Peyer's patch (tissue), 4 donors: Measurements from ENCODE around the gene PRODH2. TPM values are rescaled to one million over a fixed set of nuclear protein-coding genes. Genes with fewer than 3 reads are reported as not detected.
"Not testable (repeated sequence)": the region's sequence is repeated elsewhere in the genome, so short reads cannot be mapped to it uniquely, and the experiment has no call there.

Experiments
- DNase-seq, 3 donors: peaks; one replicate each; pipeline ENCODE4 v3.0.0-alpha.2; 2017 to 2019
- H3K27ac ChIP-seq, 4 donors: fragments of 200-600 bp; sonication (generic); one replicate each; pipeline ENCODE4 v1.5.1; 2016 to 2019
- H3K27me3 ChIP-seq, 2 donors: fragments of 200-600 bp; sonication (generic); one replicate each; pipeline ENCODE4 v1.5.1; 2019
- H3K36me3 ChIP-seq, 3 donors: fragments of 200-600 bp; sonication (generic); one replicate each; pipeline ENCODE4 v1.5.1; 2016 to 2019
- H3K4me1 ChIP-seq, 4 donors: fragments of 200-600 bp; sonication (generic); one replicate each; pipeline ENCODE4 v1.5.1; 2016 to 2019
- H3K4me3 ChIP-seq, 4 donors: fragments of 200-600 bp; sonication (generic); 1 replicate in 3 of 4; 2 replicates in 1 of 4; pipeline ENCODE4 v1.5.1; 2016 to 2019; ENCODE audit warnings: mild to moderate bottlenecking in 1 of 4
- H3K9me3 ChIP-seq, 4 donors: fragments of 200-600 bp; sonication (generic); one replicate each; pipeline ENCODE4 v1.5.1; 2016 to 2019; ENCODE audit warnings: mild to moderate bottlenecking in 1 of 4
- CTCF ChIP-seq, 6 experiments: fragments of 450-650 bp in 4 of 6; fragments of 200-600 bp in 2 of 6; sonication (generic) in 1 of 6; IDR thresholded peaks; one replicate each; pipeline ENCODE4 v1.5.1; 2017 to 2019; ENCODE audit warnings: antibody characterized with exemption in 6 of 6, mild to moderate bottlenecking in 3 of 6, moderate library complexity in 1 of 6
- POLR2A ChIP-seq, 2 donors: fragments of 450-650 bp; IDR thresholded peaks; one replicate each; pipeline ENCODE4 v1.5.1; 2017; ENCODE audit warnings: antibody characterized with exemption in 2 of 2, mild to moderate bottlenecking in 2 of 2, moderate library complexity in 2 of 2
- total RNA-seq, 4 donors: library from RNA; depleted of rRNA; stranded (reverse); fragments of >200 nt; gene quantifications; one replicate each; pipeline ENCODE4 v1.1.0, GENCODE V29; 2016

PRODH2 gene
- total RNA-seq, 4 donors from 2014 or later = not detected

GRCh38 chr19:35844482-35845214 lies 32.0 kb upstream of the PRODH2 start:
- Histone ChIP-seq H3K27me3 (peaks cover 0 to 19% of the 10 kb centered on the region in 2 donors), H3K9me3 (no peaks in the 10 kb centered on the region), H3K4me1 (peaks cover 0 to 19% (median 7%) of the 10 kb centered on the region in 4 donors), H3K36me3 (no peaks in the 10 kb centered on the region), H3K4me3 (no peak overlapping the region), H3K27ac (no peak overlapping the region)
- TF ChIP-seq CTCF (IDR thresholded peaks at IDR 0.05) = no peak
- TF ChIP-seq POLR2A (IDR thresholded peaks at IDR 0.05) = no peak
- DNase-seq = no peak

GRCh38 chr19:35843676-35844481 lies 31.2 kb upstream of the PRODH2 start:
- no peak for TF ChIP-seq POLR2A (IDR thresholded peaks at IDR 0.05)
- TF ChIP-seq CTCF (IDR thresholded peaks at IDR 0.05) = no peak
- DNase-seq = no peak
- Histone ChIP-seq H3K36me3 (no peaks in the 10 kb centered on the region), H3K27me3 (peaks cover 0 to 19% of the 10 kb centered on the region in 2 donors), H3K4me3 (no peak overlapping the region), H3K4me1 (peaks cover 0 to 19% (median 7%) of the 10 kb centered on the region in 4 donors), H3K27ac (no peak overlapping the region), H3K9me3 (peaks cover 0 to 5% (median 3%) of the 10 kb centered on the region in 4 donors)

GRCh38 chr19:35842666-35843272 lies 30.1 kb upstream of the PRODH2 start:
- Histone ChIP-seq H3K27me3 (peaks cover 0 to 19% of the 10 kb centered on the region in 2 donors), H3K9me3 (peaks cover 0 to 6% (median 3%) of the 10 kb centered on the region in 4 donors), H3K27ac (no peak overlapping the region), H3K4me1 (peaks cover 0 to 19% (median 7%) of the 10 kb centered on the region in 4 donors), H3K36me3 (no peaks in the 10 kb centered on the region), H3K4me3 (no peak overlapping the region)
- no peak for DNase-seq
- TF ChIP-seq POLR2A (IDR thresholded peaks at IDR 0.05) (no peak), CTCF (IDR thresholded peaks at IDR 0.05) (no peak)

GRCh38 chr19:35841961-35842595 lies 29.4 kb upstream of the PRODH2 start:
- Histone ChIP-seq H3K4me3 (no peak overlapping the region), H3K36me3 (no peaks in the 10 kb centered on the region), H3K4me1 (peaks cover 0 to 19% (median 7%) of the 10 kb centered on the region in 4 donors), H3K9me3 (peaks cover 0 to 6% (median 3%) of the 10 kb centered on the region in 4 donors), H3K27me3 (peaks cover 0 to 19% of the 10 kb centered on the region in 2 donors), H3K27ac (no peak overlapping the region)
- DNase-seq = no peak
- TF ChIP-seq POLR2A (IDR thresholded peaks at IDR 0.05) (no peak), CTCF (IDR thresholded peaks at IDR 0.05) (no peak)

- DNase-seq, H3K27me3 ChIP-seq, H3K36me3 ChIP-seq, H3K9me3 ChIP-seq, H3K27ac ChIP-seq, H3K4me1 ChIP-seq, H3K4me3 ChIP-seq: not testable (repeated sequence)
Observed at GRCh38 chr19:35836096-35836495, 23.5 kb upstream of the PRODH2 start.
